Measurements from ENCODE around the gene GNG12. TPM values are rescaled to one million over a fixed set of nuclear protein-coding genes. Genes with fewer than 3 reads are reported as not detected.
A peak's percentile ranks its signal among the peaks of the same experiment; 100 is the strongest.

The GNG12 gene
- total RNA-seq, 1 donor from 2014 or later: 100 TPM

- Mint-ChIP-seq H3K9me3 (ENCODE audit: unreplicated experiment) (no peaks in the 10 kb centered on the region), H3K27ac (ENCODE audit: unreplicated experiment) (peak overlapping the region; percentile 57), H3K4me3 (ENCODE audit: unreplicated experiment) (no peak overlapping the region), H3K4me1 (ENCODE audit: unreplicated experiment) (peaks cover 39% of the 10 kb centered on the region), H3K36me3 (ENCODE audit: unreplicated experiment) (no peaks in the 10 kb centered on the region), H3K27me3 (ENCODE audit: unreplicated experiment) (no peaks in the 10 kb centered on the region)
- no peak for DNase-seq (ENCODE audit: extremely low spot score, unreplicated experiment)
- no peak for TF ChIP-seq CTCF (IDR thresholded peaks at IDR 0.05)
These were observed 48.6 kb downstream of the GNG12 start for GRCh38 chr1:67784545-67785186.

GRCh38 chr1:67780637-67781036 lies 52.6 kb downstream of the GNG12 start:
- no peak for TF ChIP-seq CTCF (IDR thresholded peaks at IDR 0.05)
- Mint-ChIP-seq H3K36me3 (ENCODE audit: unreplicated experiment) (peaks cover 6% of the 10 kb centered on the region), H3K27ac (ENCODE audit: unreplicated experiment) (no peak overlapping the region), H3K9me3 (ENCODE audit: unreplicated experiment) (no peaks in the 10 kb centered on the region), H3K4me3 (ENCODE audit: unreplicated experiment) (no peak overlapping the region), H3K27me3 (ENCODE audit: unreplicated experiment) (no peaks in the 10 kb centered on the region), H3K4me1 (ENCODE audit: unreplicated experiment) (peaks cover 20% of the 10 kb centered on the region)
- DNase-seq (ENCODE audit: extremely low spot score, unreplicated experiment): no peak

- Mint-ChIP-seq H3K27me3 (ENCODE audit: unreplicated experiment) (no peaks in the 10 kb centered on the region), H3K9me3 (ENCODE audit: unreplicated experiment) (no peaks in the 10 kb centered on the region), H3K27ac (ENCODE audit: unreplicated experiment) (peak overlapping the region; percentile 96), H3K36me3 (ENCODE audit: unreplicated experiment) (peaks cover 22% of the 10 kb centered on the region), H3K4me3 (ENCODE audit: unreplicated experiment) (peak overlapping the region; percentile 40), H3K4me1 (ENCODE audit: unreplicated experiment) (peaks cover 24% of the 10 kb centered on the region)
- no peak for DNase-seq (ENCODE audit: extremely low spot score, unreplicated experiment)
- TF ChIP-seq CTCF (IDR thresholded peaks at IDR 0.05): no peak
These were observed 55.8 kb downstream of the GNG12 start for GRCh38 chr1:67777440-67777839.

- DNase-seq (ENCODE audit: extremely low spot score, unreplicated experiment): no peak
- no peak for TF ChIP-seq CTCF (IDR thresholded peaks at IDR 0.05)
- H3K4me1 Mint-ChIP-seq (ENCODE audit: unreplicated experiment): peaks cover 24% of the 10 kb centered on the region
- peaks cover 24% of the 10 kb centered on the region for H3K36me3 Mint-ChIP-seq (ENCODE audit: unreplicated experiment)
- no peak overlapping the region for H3K4me3 Mint-ChIP-seq (ENCODE audit: unreplicated experiment)
- no peaks in the 10 kb centered on the region for H3K9me3 Mint-ChIP-seq (ENCODE audit: unreplicated experiment)
- no peaks in the 10 kb centered on the region for H3K27me3 Mint-ChIP-seq (ENCODE audit: unreplicated experiment)
- H3K27ac Mint-ChIP-seq (ENCODE audit: unreplicated experiment): peak overlapping the region; percentile 96
These were observed 56.3 kb downstream of the GNG12 start for GRCh38 chr1:67777016-67777415.

GRCh38 chr1:67773462-67773861 lies 59.8 kb downstream of the GNG12 start:
- no peaks in the 10 kb centered on the region for H3K27me3 Mint-ChIP-seq (ENCODE audit: unreplicated experiment)
- H3K4me1 Mint-ChIP-seq (ENCODE audit: unreplicated experiment): peaks cover 34% of the 10 kb centered on the region
- H3K9me3 Mint-ChIP-seq (ENCODE audit: unreplicated experiment): no peaks in the 10 kb centered on the region
- H3K4me3 Mint-ChIP-seq (ENCODE audit: unreplicated experiment): no peak overlapping the region
- H3K36me3 Mint-ChIP-seq (ENCODE audit: unreplicated experiment): peaks cover 45% of the 10 kb centered on the region
- no peak for DNase-seq (ENCODE audit: extremely low spot score, unreplicated experiment)
- peak overlapping the region; percentile 37 for H3K27ac Mint-ChIP-seq (ENCODE audit: unreplicated experiment)
- TF ChIP-seq CTCF (IDR thresholded peaks at IDR 0.05): no peak
